D341Med (cell line): ENCODE measurements around the gene HMX2.
A peak's percentile ranks its signal among the peaks of the same experiment; 100 is the strongest.

Source experiments
- DNase-seq: peaks from one replicate; pipeline ENCODE4 v3.0.0; 2012; ENCODE audit warnings: low spot score

HMX2 gene

GRCh38 chr10:123147635-123148413 is at the start of gene HMX2:
TSS of gene HMX2 (plus strand) at chr10:123148136. CDS start at chr10:123148379, 243 bp downstream.
- DNase-seq: peak; percentile 58

- DNase-seq: no peak
These were observed 47.7 kb upstream of the HMX2 start for GRCh38 chr10:123100030-123100762.

GRCh38 chr10:123101872-123102271 is 46.1 kb upstream of the HMX2 start:
- DNase-seq: no peak

GRCh38 chr10:123102673-123103072 is 45.3 kb upstream of the HMX2 start:
- DNase-seq: no peak

GRCh38 chr10:123103944-123104343 is 44.0 kb upstream of the HMX2 start:
- DNase-seq: no peak

GRCh38 chr10:123109466-123109865 is 38.5 kb upstream of the HMX2 start:
- no peak for DNase-seq

- DNase-seq: no peak
These were observed 30.1 kb upstream of the HMX2 start for GRCh38 chr10:123117644-123118417.

GRCh38 chr10:123119081-123119480 is 28.9 kb upstream of the HMX2 start:
- DNase-seq: no peak

- DNase-seq: no peak
These were observed 21.7 kb upstream of the HMX2 start for GRCh38 chr10:123126246-123126645.

- DNase-seq: no peak
These were observed 18.2 kb upstream of the HMX2 start for GRCh38 chr10:123129618-123130271.

- peak; percentile 81 for DNase-seq
These were observed 15.1 kb upstream of the HMX2 start for GRCh38 chr10:123132576-123133477.

- no peak for DNase-seq
These were observed 14.2 kb upstream of the HMX2 start for GRCh38 chr10:123133541-123134342.

GRCh38 chr10:123134343-123134914 is 13.5 kb upstream of the HMX2 start:
- no peak for DNase-seq

- no peak for DNase-seq
These were observed 13.0 kb upstream of the HMX2 start for GRCh38 chr10:123134915-123135414.

GRCh38 chr10:123135415-123136141 is 12.4 kb upstream of the HMX2 start, which contains the start of gene HMX3:
TSS of gene HMX3 (plus strand) at chr10:123135970. CDS start at chr10:123136051, 81 bp downstream.
- peak; percentile 57 for DNase-seq

- DNase-seq: no peak
These were observed 11.6 kb upstream of the HMX2 start for GRCh38 chr10:123136221-123136805.

GRCh38 chr10:123136806-123137642 is 10.9 kb upstream of the HMX2 start:
- DNase-seq: no peak

- no peak for DNase-seq
These were observed 8.8 kb upstream of the HMX2 start for GRCh38 chr10:123139165-123139520.
